GM12873 (cell line): ENCODE data around the gene RAMP1.

Source experiments
- CTCF ChIP-seq: IDR thresholded peaks from 2 replicates; pipeline ENCODE4 v1.5.1; 2012; ENCODE audit warnings: low read depth, mild to moderate bottlenecking, moderate library complexity, low read length, control low read depth; ENCODE audit not compliant: insufficient read depth; ENCODE audit errors: missing control alignments

The RAMP1 gene

GRCh38 chr2:237863689-237864443, 4.4 kb downstream of the RAMP1 start:
- TF ChIP-seq CTCF: no peak

- TF ChIP-seq CTCF: no peak
These were observed 5.1 kb downstream of the RAMP1 start for GRCh38 chr2:237864444-237864931.

GRCh38 chr2:237864940-237865622, 5.7 kb downstream of the RAMP1 start:
- no peak for TF ChIP-seq CTCF

GRCh38 chr2:237865623-237866041, 6.2 kb downstream of the RAMP1 start:
- TF ChIP-seq CTCF: peak; percentile 17

GRCh38 chr2:237866101-237866621, 6.7 kb downstream of the RAMP1 start:
- TF ChIP-seq CTCF: no peak

GRCh38 chr2:237867465-237867864, 8.0 kb downstream of the RAMP1 start:
- TF ChIP-seq CTCF: no peak

- TF ChIP-seq CTCF: no peak
These were observed 9.4 kb downstream of the RAMP1 start for GRCh38 chr2:237868631-237869342.
